GM13977 (cell line): ENCODE data around the gene RCAN2.
"Not testable (repeated sequence)": the region's sequence is repeated elsewhere in the genome, so short reads cannot be mapped to it uniquely, and the experiment has no call there.

ENCODE experiments used
- DNase-seq: peaks from one replicate; pipeline ENCODE4 v3.0.0; 2012; ENCODE audit warnings: low spot score
- CTCF ChIP-seq: IDR thresholded peaks from 2 replicates; pipeline ENCODE4 v1.5.1; 2012; ENCODE audit warnings: mild to moderate bottlenecking, control low read depth; ENCODE audit not compliant: insufficient read depth; ENCODE audit errors: extremely low read depth, missing control alignments
- in situ Hi-C: fragments of 300-500 bp; cut with MboI; formaldehyde crosslinking; loops from one replicate; pipeline ENCODE4 v1.12.0; 2022; ENCODE audit warnings: low sequenced_read_pairs, low pct_unique_long_range_greater_than_20kb, mixed read lengths, inconsistent platforms; ENCODE audit not compliant: unreplicated experiment

Gene RCAN2

GRCh38 chr6:46411456-46412197 is 79.6 kb downstream of the RCAN2 start:
- TF ChIP-seq CTCF, result no peak
- in situ Hi-C loops, result loop anchor here (10.0 kb wide), 1 partner anchor 177 kb away; no protein-coding TSS in a partner anchor
- DNase-seq, result no peak

GRCh38 chr6:46410334-46410953 is 80.8 kb downstream of the RCAN2 start:
- peak; percentile 68 for DNase-seq
- in situ Hi-C loops, result loop anchor here (10.0 kb wide), 1 partner anchor 176 kb away; no protein-coding TSS in a partner anchor
- peak; percentile 78 for TF ChIP-seq CTCF

GRCh38 chr6:46407776-46408530 is 83.3 kb downstream of the RCAN2 start:
- DNase-seq, result no peak
- in situ Hi-C loops, result loop anchor here (10.0 kb wide), 2 partner anchors 193 to 313 kb away; no protein-coding TSS in a partner anchor

GRCh38 chr6:46407246-46407645 is 84.0 kb downstream of the RCAN2 start:
- in situ Hi-C loops, result loop anchor here (10.0 kb wide), 2 partner anchors 192 to 312 kb away; no protein-coding TSS in a partner anchor
- no peak for TF ChIP-seq CTCF

More at GRCh38 chr6:46407776-46408530, 83.3 kb downstream of the RCAN2 start:
- TF ChIP-seq CTCF, result no peak

GRCh38 chr6:46405620-46406180 is 85.5 kb downstream of the RCAN2 start:
- in situ Hi-C loops, result loop anchor here (10.0 kb wide), 2 partner anchors 191 to 311 kb away; no protein-coding TSS in a partner anchor
- not testable (repeated sequence) for DNase-seq

More at GRCh38 chr6:46407246-46407645, 84.0 kb downstream of the RCAN2 start:
- DNase-seq, result no peak

GRCh38 chr6:46400898-46401297 is 90.4 kb downstream of the RCAN2 start:
- in situ Hi-C loops, result loop anchor here (10.0 kb wide), 2 partner anchors 186 to 306 kb away; no protein-coding TSS in a partner anchor

More at GRCh38 chr6:46400898-46401297, 90.4 kb downstream of the RCAN2 start:
- DNase-seq, result no peak
- no peak for TF ChIP-seq CTCF
